Smooth muscle cell (in vitro differentiated cells): ENCODE results near the gene PERM1. TPM values are rescaled to one million over a fixed set of nuclear protein-coding genes. Genes with fewer than 3 reads are reported as not detected.

Experiments
- DNase-seq: peaks from one replicate; lab custom pipeline; 2025; ENCODE audit not compliant: unreplicated experiment; lab: John Stamatoyannopoulos, UW
- H2AFZ ChIP-seq: fragments of 200-600 bp; sonication (generic); 2 replicates; pipeline ENCODE4 v1.6.0; 2016; ENCODE audit warnings: antibody characterized with exemption, low read depth, mild to moderate bottlenecking
- H3F3A ChIP-seq: fragments of 200-600 bp; sonication (generic); 2 replicates; pipeline ENCODE4 v1.6.0; 2017; ENCODE audit warnings: antibody characterized with exemption, low read depth
- H3K27ac ChIP-seq: fragments of 200-600 bp; sonication (generic); 2 replicates; pipeline ENCODE4 v1.5.1; 2016; ENCODE audit warnings: low read depth, mild to moderate bottlenecking
- H3K27me3 ChIP-seq: fragments of 200-600 bp; sonication (generic); 2 replicates; pipeline ENCODE4 v1.6.1; 2016; ENCODE audit warnings: low read depth, mild to moderate bottlenecking
- H3K36me3 ChIP-seq: fragments of 200-600 bp; sonication (generic); 2 replicates; pipeline ENCODE4 v1.5.1; 2016; ENCODE audit warnings: low read depth
- H3K4me1 ChIP-seq: fragments of 200-600 bp; sonication (generic); 2 replicates; pipeline ENCODE4 v1.5.1; 2016; ENCODE audit warnings: low read depth
- H3K4me2 ChIP-seq: fragments of 200-600 bp; sonication (generic); 2 replicates; pipeline ENCODE4 v1.6.0; 2016; ENCODE audit warnings: mild to moderate bottlenecking
- H3K4me3 ChIP-seq: fragments of 200-600 bp; sonication (generic); 2 replicates; pipeline ENCODE4 v1.5.1; 2016; ENCODE audit warnings: mild to moderate bottlenecking
- H3K79me2 ChIP-seq: fragments of 200-600 bp; sonication (generic); 2 replicates; pipeline ENCODE4 v1.6.0; 2016; ENCODE audit warnings: low read depth, mild to moderate bottlenecking
- H3K9ac ChIP-seq: fragments of 200-600 bp; sonication (generic); 2 replicates; pipeline ENCODE4 v1.6.0; 2016; ENCODE audit warnings: low read depth
- H3K9me3 ChIP-seq: fragments of 200-600 bp; sonication (generic); replicated peaks from 2 replicates; pipeline ENCODE4 v1.5.1; 2016; ENCODE audit warnings: low read depth
- H4K20me1 ChIP-seq: fragments of 200-600 bp; sonication (generic); 2 replicates; pipeline ENCODE4 v1.6.0; 2016; ENCODE audit warnings: low read depth
- WGBS: methylation state at CpG from one replicate; pipeline ENCODE4 v1.1.7; 2016; ENCODE audit warnings: low lambda C conversion rate; 5-methylcytosine and 5-hydroxymethylcytosine counted together
- polyA plus RNA-seq: library from polyadenylated mRNA; unstranded; fragments of >200 nt; fragmentation: Nextera tagmentation; extraction: Ambion mirVana; gene quantifications from 2 replicates; pipeline ENCODE4 v1.2.1, GENCODE V29; 2016
- total RNA-seq: library from RNA; depleted of rRNA; stranded (reverse); fragments of >200 nt; gene quantifications from 2 replicates; pipeline ENCODE4 v1.2.3, GENCODE V29; 2014
- TF ChIP-seq, protein P1 (sequence below): fragments of 200-600 bp; sonication (generic); IDR thresholded peaks from 2 replicates; pipeline ENCODE4 v1.5.1; 2017; ENCODE audit warnings: borderline replicate concordance, mild to moderate bottlenecking, antibody characterized with exemption; ENCODE audit not compliant: insufficient read depth, poor library complexity, severe bottlenecking

PERM1 gene
- total and polyA plus RNA-seq, 2 experiments from 2014 or later = 2.6 TPM; not detected in 1

- H3K4me2 ChIP-seq = no peak overlapping the region
- no peaks in the 10 kb centered on the region for H3K27me3 ChIP-seq
- H2AFZ ChIP-seq = no peak overlapping the region
- H3K9me3 ChIP-seq = no peaks in the 10 kb centered on the region
- no peaks in the 10 kb centered on the region for H3K79me2 ChIP-seq
- H3K36me3 ChIP-seq = no peaks in the 10 kb centered on the region
- peaks cover 3% of the 10 kb centered on the region for H4K20me1 ChIP-seq
- H3F3A ChIP-seq = peaks cover 12% of the 10 kb centered on the region
- H3K9ac ChIP-seq = no peak overlapping the region
- WGBS = 78% methylated on average over 15 of the region's 15 CpGs
- peak; percentile 48 for DNase-seq
- TF ChIP-seq, protein P1, sequence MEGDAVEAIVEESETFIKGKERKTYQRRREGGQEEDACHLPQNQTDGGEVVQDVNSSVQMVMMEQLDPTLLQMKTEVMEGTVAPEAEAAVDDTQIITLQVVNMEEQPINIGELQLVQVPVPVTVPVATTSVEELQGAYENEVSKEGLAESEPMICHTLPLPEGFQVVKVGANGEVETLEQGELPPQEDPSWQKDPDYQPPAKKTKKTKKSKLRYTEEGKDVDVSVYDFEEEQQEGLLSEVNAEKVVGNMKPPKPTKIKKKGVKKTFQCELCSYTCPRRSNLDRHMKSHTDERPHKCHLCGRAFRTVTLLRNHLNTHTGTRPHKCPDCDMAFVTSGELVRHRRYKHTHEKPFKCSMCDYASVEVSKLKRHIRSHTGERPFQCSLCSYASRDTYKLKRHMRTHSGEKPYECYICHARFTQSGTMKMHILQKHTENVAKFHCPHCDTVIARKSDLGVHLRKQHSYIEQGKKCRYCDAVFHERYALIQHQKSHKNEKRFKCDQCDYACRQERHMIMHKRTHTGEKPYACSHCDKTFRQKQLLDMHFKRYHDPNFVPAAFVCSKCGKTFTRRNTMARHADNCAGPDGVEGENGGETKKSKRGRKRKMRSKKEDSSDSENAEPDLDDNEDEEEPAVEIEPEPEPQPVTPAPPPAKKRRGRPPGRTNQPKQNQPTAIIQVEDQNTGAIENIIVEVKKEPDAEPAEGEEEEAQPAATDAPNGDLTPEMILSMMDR = peak; percentile 26
- H3K4me3 ChIP-seq = no peak overlapping the region
- peaks cover 37% of the 10 kb centered on the region for H3K4me1 ChIP-seq
- no peak overlapping the region for H3K27ac ChIP-seq
Measured at GRCh38 chr1:938088-938683, 43.7 kb downstream of the PERM1 start.

GRCh38 chr1:937521-937920, 44.4 kb downstream of the PERM1 start:
- Histone ChIP-seq H2AFZ (no peak overlapping the region), H3K79me2 (no peaks in the 10 kb centered on the region), H3K27me3 (no peaks in the 10 kb centered on the region), H3K9me3 (no peaks in the 10 kb centered on the region), H4K20me1 (peaks cover 9% of the 10 kb centered on the region), H3K4me3 (no peak overlapping the region), H3F3A (peaks cover 6% of the 10 kb centered on the region), H3K27ac (no peak overlapping the region), H3K9ac (no peak overlapping the region), H3K4me2 (no peak overlapping the region), H3K4me1 (peaks cover 37% of the 10 kb centered on the region), H3K36me3 (no peaks in the 10 kb centered on the region)
- TF ChIP-seq, protein P1 = no peak
- no peak for DNase-seq
- 90% methylated on average over 10 of the region's 16 CpGs for WGBS

- H3K36me3 ChIP-seq = no peaks in the 10 kb centered on the region
- no peak overlapping the region for H3K4me3 ChIP-seq
- no peak overlapping the region for H3K9ac ChIP-seq
- no peaks in the 10 kb centered on the region for H3K27me3 ChIP-seq
- H3K9me3 ChIP-seq = no peaks in the 10 kb centered on the region
- no peak overlapping the region for H2AFZ ChIP-seq
- peaks cover 6% of the 10 kb centered on the region for H3F3A ChIP-seq
- 90% methylated on average over 35 of the region's 45 CpGs for WGBS
- no peak for DNase-seq
- peaks cover 16% of the 10 kb centered on the region for H4K20me1 ChIP-seq
- TF ChIP-seq, protein P1 = no peak
- no peaks in the 10 kb centered on the region for H3K79me2 ChIP-seq
- peak overlapping the region; percentile 58 for H3K4me2 ChIP-seq
- peaks cover 32% of the 10 kb centered on the region for H3K4me1 ChIP-seq
- no peak overlapping the region for H3K27ac ChIP-seq
Measured at GRCh38 chr1:936348-937264, 45.3 kb downstream of the PERM1 start.
